Fibroblast of lung (primary cell): ENCODE data around the gene SGCE. TPM values are rescaled to one million over a fixed set of nuclear protein-coding genes. Genes with fewer than 3 reads are reported as not detected.

Experiments used
- DNase-seq, 2 donors: peaks; one replicate each; pipeline versions ENCODE4 v3.0.0 to v3.0.0-alpha.2; 2010; ENCODE audit warnings: low read depth in 2 of 2
- H2AFZ ChIP-seq: 2 replicates; pipeline ENCODE4 v1.5.1; 2012; ENCODE audit warnings: low read length, control low read depth, inconsistent platforms
- H3K27ac ChIP-seq: 2 replicates; pipeline ENCODE4 v1.5.1; 2011; ENCODE audit warnings: low read length, control low read depth; ENCODE audit not compliant: insufficient read depth
- H3K27me3 ChIP-seq: 2 replicates; pipeline ENCODE4 v1.5.1; 2011; ENCODE audit warnings: mild to moderate bottlenecking, low read length; ENCODE audit not compliant: control insufficient read depth, insufficient read depth
- H3K36me3 ChIP-seq: 2 replicates; pipeline ENCODE4 v1.5.1; 2011; ENCODE audit warnings: low read length; ENCODE audit not compliant: control insufficient read depth, insufficient read depth
- H3K4me1 ChIP-seq: 2 replicates; pipeline ENCODE4 v1.5.1; 2011; ENCODE audit warnings: low read length; ENCODE audit not compliant: control insufficient read depth, insufficient read depth; ENCODE audit errors: extremely low read depth
- H3K4me2 ChIP-seq: 2 replicates; pipeline ENCODE4 v1.5.1; 2011; ENCODE audit warnings: low read length, control low read depth; ENCODE audit not compliant: insufficient read depth; ENCODE audit errors: extremely low read depth
- H3K4me3 ChIP-seq, 4 experiments: fragments of 200-600 bp in 1 of 4; sonication (generic) in 1 of 4; replicated peaks in 1 of 4; 2 replicates each; pipeline ENCODE4 v1.5.1; 2011 to 2016; ENCODE audit warnings: low read length in 4 of 4, low read depth in 3 of 4, mild to moderate bottlenecking in 3 of 4, control low read depth in 2 of 4, inconsistent platforms in 1 of 4, mixed read lengths in 1 of 4; ENCODE audit not compliant: insufficient read depth in 1 of 4; ENCODE audit errors: control extremely low read depth in 1 of 4
- H3K79me2 ChIP-seq: 2 replicates; pipeline ENCODE4 v1.5.1; 2012; ENCODE audit warnings: mild to moderate bottlenecking, low read length, inconsistent platforms; ENCODE audit not compliant: control insufficient read depth, insufficient read depth
- H3K9ac ChIP-seq: 2 replicates; pipeline ENCODE4 v1.5.1; 2011; ENCODE audit warnings: mild to moderate bottlenecking, low read length, control low read depth; ENCODE audit not compliant: insufficient read depth
- H3K9me3 ChIP-seq: 2 replicates; pipeline ENCODE4 v1.5.1; 2012; ENCODE audit warnings: low read depth, low read length; ENCODE audit not compliant: control insufficient read depth, insufficient read depth
- H4K20me1 ChIP-seq: 2 replicates; pipeline ENCODE4 v1.5.1; 2011; ENCODE audit warnings: low read length; ENCODE audit not compliant: control insufficient read depth, insufficient read depth; ENCODE audit errors: extremely low read depth
- CTCF ChIP-seq, 2 donors: IDR thresholded peaks in 1 of 2; conservative IDR thresholded peaks in 1 of 2; 1 replicate in 1 of 2; 2 replicates in 1 of 2; pipeline ENCODE4 v1.5.1; 2011 to 2012; ENCODE audit warnings: low read length in 2 of 2, control low read depth in 1 of 2, inconsistent platforms in 1 of 2, low read depth in 1 of 2, mild to moderate bottlenecking in 1 of 2
- EZH2 ChIP-seq: IDR thresholded peaks from 2 replicates; pipeline ENCODE4 v1.5.1; 2012; ENCODE audit warnings: low read length, control low read depth, mild to moderate bottlenecking; ENCODE audit errors: missing control alignments
- polyA plus RNA-seq, 2 donors: library from polyadenylated mRNA; depleted of rRNA in 1 of 2; stranded (reverse) in 1 of 2; unstranded in 1 of 2; fragments of >200 nt; gene quantifications; 2 replicates each; pipeline ENCODE4 v1.2.1, GENCODE V29; 2011 to 2012; ENCODE audit warnings: missing spikeins in 1 of 2
- total RNA-seq: library from RNA; depleted of rRNA; stranded (reverse); fragments of >200 nt; gene quantifications from 2 replicates; pipeline ENCODE4 v1.2.1, GENCODE V29; 2014

Gene SGCE
- total and polyA plus RNA-seq, 2 donors (not counting 1 experiment from before 2014, with no cell fraction given): 106 to 184 TPM

GRCh38 chr7:94632338-94633013 is 23.5 kb downstream of the SGCE start:
- TF ChIP-seq CTCF (conservative IDR thresholded peaks at IDR 0.05 in 1 of 2, IDR thresholded peaks at IDR 0.05 in 1 of 2; ENCODE audit: low read depth in 1 of 2, low read length in 2 of 2) (no peak), EZH2 (no peak)
- Histone ChIP-seq H4K20me1 (no peaks in the 10 kb centered on the region), H3K4me3 (no peak overlapping the region), H3K36me3 (no peaks in the 10 kb centered on the region), H3K9me3 (no peaks in the 10 kb centered on the region), H3K27me3 (no peaks in the 10 kb centered on the region), H3K9ac (no peak overlapping the region), H3K79me2 (peaks cover 6% of the 10 kb centered on the region), H2AFZ (no peak overlapping the region), H3K4me2 (peak overlapping the region; percentile 39), H3K27ac (no peak overlapping the region), H3K4me1 (peaks cover 9% of the 10 kb centered on the region)
- DNase-seq: peak; percentile 79 to 93

- Histone ChIP-seq H3K4me2 (no peak overlapping the region), H4K20me1 (no peaks in the 10 kb centered on the region), H3K9ac (no peak overlapping the region), H3K4me1 (peaks cover 9% of the 10 kb centered on the region), H3K27me3 (no peaks in the 10 kb centered on the region), H3K79me2 (peaks cover 6% of the 10 kb centered on the region), H3K9me3 (no peaks in the 10 kb centered on the region), H3K27ac (no peak overlapping the region), H2AFZ (no peak overlapping the region), H3K4me3 (no peak overlapping the region), H3K36me3 (no peaks in the 10 kb centered on the region)
- TF ChIP-seq EZH2 (no peak), CTCF (conservative IDR thresholded peaks at IDR 0.05 in 1 of 2, IDR thresholded peaks at IDR 0.05 in 1 of 2; ENCODE audit: low read depth in 1 of 2, low read length in 2 of 2) (no peak)
- no peak for DNase-seq
These were observed 25.1 kb downstream of the SGCE start for GRCh38 chr7:94630855-94631254.

GRCh38 chr7:94623820-94624219 is 32.1 kb downstream of the SGCE start:
- Histone ChIP-seq H2AFZ (no peak overlapping the region), H3K79me2 (no peaks in the 10 kb centered on the region), H3K4me1 (peaks cover 8% of the 10 kb centered on the region), H3K9me3 (no peaks in the 10 kb centered on the region), H3K27ac (no peak overlapping the region), H4K20me1 (no peaks in the 10 kb centered on the region), H3K27me3 (no peaks in the 10 kb centered on the region), H3K9ac (no peak overlapping the region), H3K4me3 (no peak overlapping the region), H3K4me2 (no peak overlapping the region), H3K36me3 (peaks cover 2% of the 10 kb centered on the region)
- TF ChIP-seq EZH2 (no peak), CTCF (conservative IDR thresholded peaks at IDR 0.05 in 1 of 2, IDR thresholded peaks at IDR 0.05 in 1 of 2; ENCODE audit: low read depth in 1 of 2, low read length in 2 of 2) (no peak)
- no peak for DNase-seq
